ENCODE data around the gene FRMPD4. TPM values are rescaled to one million over a fixed set of nuclear protein-coding genes. Genes with fewer than 3 reads are reported as not detected.
A peak's percentile ranks its signal among the peaks of the same experiment; 100 is the strongest.
"Not testable (repeated sequence)": the region's sequence is repeated elsewhere in the genome, so short reads cannot be mapped to it uniquely, and the experiment has no call there.

The FRMPD4 gene
- 0.27 TPM for polyA plus RNA-seq (2012; ENCODE audit: insufficient read depth, insufficient read length)

- DNase-seq (ENCODE audit: low read depth, low spot score), result no peak
- peak within 1 kb of the TSS; percentile 57 for H3K4me3 ChIP-seq (ENCODE audit: low read length)
Observed at GRCh38 chrX:12138361-12139313, at the start of gene FRMPD4. Gene FRMPD4 (plus strand): TSS chrX:12138473. CDS start chrX:12138972, 499 bp downstream.

DNA sequence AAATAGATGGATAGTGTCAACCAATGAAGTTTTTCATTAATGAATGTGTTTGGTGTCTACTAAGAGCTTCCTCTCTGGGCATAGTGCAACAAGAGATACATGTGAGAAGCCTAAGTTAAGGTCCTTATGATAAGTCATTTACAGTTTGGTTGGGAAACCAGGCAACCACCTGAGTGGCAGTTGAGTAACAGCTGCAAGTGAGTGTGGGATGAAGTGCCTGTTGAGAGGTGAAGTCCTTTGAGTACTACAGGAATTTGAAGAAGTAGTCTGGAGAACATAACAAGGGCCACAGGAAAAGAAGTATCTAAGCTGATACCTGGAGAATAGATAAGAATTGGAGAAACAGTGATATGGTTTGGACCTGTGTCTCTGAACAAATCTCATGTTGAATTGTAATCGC is 48.5 kb upstream of the FRMPD4 start:
- no peak for DNase-seq (ENCODE audit: low read depth, low spot score)
- no peak overlapping the region for H3K4me3 ChIP-seq (ENCODE audit: low read length)

DNA sequence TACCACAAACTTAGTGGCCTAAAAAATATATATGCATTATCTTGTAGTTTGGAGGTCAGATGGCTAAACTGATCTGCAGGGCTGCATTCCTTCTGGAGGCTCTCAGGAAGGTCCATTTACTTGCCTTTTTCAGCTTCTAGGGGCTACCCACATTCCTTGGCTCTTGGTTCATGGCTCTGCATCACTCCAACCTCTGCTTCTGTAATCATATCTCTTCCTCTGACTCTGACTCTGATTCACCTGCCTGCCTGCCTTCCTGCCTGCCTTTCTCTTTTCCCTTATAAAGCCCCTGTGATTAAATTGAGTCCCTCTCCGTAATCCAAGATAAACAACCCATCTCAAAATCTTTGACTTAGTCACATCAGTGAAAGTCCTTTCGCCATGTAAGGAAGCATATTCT is 25.0 kb upstream of the FRMPD4 start:
- no peak for DNase-seq (ENCODE audit: low read depth, low spot score)
- H3K4me3 ChIP-seq (ENCODE audit: low read length), result no peak overlapping the region

DNA sequence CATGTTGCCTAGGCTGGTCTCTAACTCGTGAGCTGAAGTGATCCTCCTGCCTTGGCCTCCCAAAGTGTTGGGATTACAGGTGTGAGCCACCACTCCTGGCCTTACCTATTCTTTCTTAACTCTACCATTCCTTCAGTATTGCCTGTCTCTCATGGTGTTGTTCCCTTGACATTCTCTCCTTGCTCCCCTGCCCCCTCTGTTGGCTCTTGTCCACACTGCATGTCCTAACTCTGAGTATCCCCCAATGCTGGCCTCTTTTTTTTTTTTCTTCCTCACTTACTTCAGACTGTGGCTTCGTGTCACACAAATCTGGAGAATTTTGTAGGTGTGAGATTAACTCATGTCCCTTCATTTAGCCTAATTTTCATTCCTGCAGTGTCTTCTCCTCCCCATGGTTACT is 22.9 kb upstream of the FRMPD4 start:
- no peak for DNase-seq (ENCODE audit: low read depth, low spot score)
- H3K4me3 ChIP-seq (ENCODE audit: low read length), result no peak overlapping the region

DNA sequence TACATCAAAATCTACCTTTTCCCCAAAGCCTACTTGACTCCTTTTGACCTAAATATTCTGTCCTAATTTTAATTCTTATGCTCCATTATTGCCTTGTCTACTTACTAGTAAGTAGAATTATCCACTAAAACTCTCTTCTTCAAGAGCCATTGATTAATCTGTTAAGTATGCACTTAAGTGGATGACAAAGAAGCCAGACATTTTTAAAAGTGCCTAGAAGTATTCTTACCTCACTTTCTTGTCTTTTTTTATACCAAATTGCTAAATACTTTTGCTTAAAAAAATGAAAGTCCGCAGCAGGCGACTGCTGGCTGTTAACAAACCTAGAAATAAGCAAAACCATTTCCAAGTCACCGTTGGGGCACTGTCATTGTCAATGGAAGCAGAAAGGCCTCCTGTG is 20.1 kb upstream of the FRMPD4 start:
- no peak for DNase-seq (ENCODE audit: low read depth, low spot score)
- H3K4me3 ChIP-seq (ENCODE audit: low read length), result no peak overlapping the region

DNA sequence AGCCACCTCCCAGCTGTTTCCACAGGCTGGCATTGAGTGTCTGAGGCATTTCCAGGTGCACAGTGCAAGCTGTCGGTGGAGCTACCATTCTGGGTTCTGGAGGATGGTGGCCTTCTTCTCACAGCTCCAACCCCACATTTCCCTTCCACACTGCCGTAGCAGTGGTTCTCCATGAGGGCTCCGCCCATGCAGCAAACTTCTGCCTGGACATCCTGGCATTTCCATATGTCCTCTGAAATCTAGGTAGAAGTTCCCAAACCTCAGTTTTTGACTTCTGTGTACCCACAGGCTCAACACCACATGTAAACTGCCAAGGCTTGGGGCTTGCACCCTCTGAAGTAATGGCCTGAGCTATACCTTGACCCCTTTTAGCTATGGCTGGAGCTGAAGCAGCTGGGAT is 10.3 kb upstream of the FRMPD4 start:
- H3K4me3 ChIP-seq (ENCODE audit: low read length), result no peak overlapping the region
- no peak for DNase-seq (ENCODE audit: low read depth, low spot score)

DNA sequence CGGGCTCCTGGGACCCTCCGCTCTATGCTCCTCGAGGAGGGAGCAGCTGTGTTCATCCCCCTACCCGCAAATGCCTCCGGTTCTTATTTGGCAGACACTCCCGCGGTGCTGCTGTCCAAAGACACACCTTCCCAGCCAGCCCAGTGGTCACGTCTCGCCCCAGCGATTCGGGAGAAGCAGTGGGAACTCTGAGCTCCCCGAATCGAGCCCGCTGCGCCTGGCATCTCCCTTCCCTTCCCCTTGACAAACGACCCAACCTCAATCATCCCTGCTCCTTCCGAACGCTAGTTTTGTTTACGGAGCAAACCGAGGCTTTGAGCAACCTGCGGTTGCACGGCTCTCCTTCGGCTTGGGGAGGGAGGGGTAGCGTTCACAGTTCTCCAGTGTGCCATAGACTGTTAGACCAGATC is 317 bp upstream of the FRMPD4 start:
- H3K4me3 ChIP-seq (ENCODE audit: low read length), result peak overlapping the region; percentile 57
- DNase-seq (ENCODE audit: low read depth, low spot score), result no peak

- peak overlapping the region; percentile 5; the same call in 1 of the 2 replicates for H3K4me3 ChIP-seq (ENCODE audit: low read length)
- DNase-seq (ENCODE audit: low read depth, low spot score), result no peak
Observed at GRCh38 chrX:12139934-12140611, 1.8 kb downstream of the FRMPD4 start.

GRCh38 chrX:12141511-12141910 is 3.2 kb downstream of the FRMPD4 start:
- DNase-seq (ENCODE audit: low read depth, low spot score), result no peak
- H3K4me3 ChIP-seq (ENCODE audit: low read length), result no peak overlapping the region

DNA sequence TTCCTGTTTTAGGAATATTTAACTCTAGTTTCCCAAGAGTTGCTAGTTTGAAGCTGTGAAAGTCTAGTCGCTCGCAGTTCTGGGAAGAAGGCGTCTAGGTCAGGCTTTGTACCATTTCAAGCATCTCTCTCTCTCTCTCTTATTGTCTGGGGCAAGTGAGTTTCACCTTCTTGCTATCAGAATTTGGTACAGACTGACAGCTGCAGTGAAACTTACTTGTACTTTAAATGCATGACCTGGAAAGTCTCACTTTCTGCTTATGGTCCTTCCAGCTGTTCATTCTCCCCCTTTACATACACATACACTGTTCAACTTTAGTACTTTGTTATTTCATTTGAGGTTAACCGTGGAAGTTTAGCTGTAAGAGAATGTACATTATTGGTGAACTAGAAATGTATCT is 4.4 kb downstream of the FRMPD4 start:
- no peak for DNase-seq (ENCODE audit: low read depth, low spot score)
- H3K4me3 ChIP-seq (ENCODE audit: low read length), result no peak overlapping the region

GRCh38 chrX:12145402-12145801 is 7.1 kb downstream of the FRMPD4 start:
- DNase-seq (ENCODE audit: low read depth, low spot score), result no peak
- H3K4me3 ChIP-seq (ENCODE audit: low read length), result no peak overlapping the region

- no peak for DNase-seq (ENCODE audit: low read depth, low spot score)
- no peak overlapping the region for H3K4me3 ChIP-seq (ENCODE audit: low read length)
Observed at GRCh38 chrX:12149670-12150407, 11.6 kb downstream of the FRMPD4 start.

GRCh38 chrX:12153317-12153716 is 15.0 kb downstream of the FRMPD4 start:
- H3K4me3 ChIP-seq (ENCODE audit: low read length), result no peak overlapping the region
- DNase-seq (ENCODE audit: low read depth, low spot score), result no peak

DNA sequence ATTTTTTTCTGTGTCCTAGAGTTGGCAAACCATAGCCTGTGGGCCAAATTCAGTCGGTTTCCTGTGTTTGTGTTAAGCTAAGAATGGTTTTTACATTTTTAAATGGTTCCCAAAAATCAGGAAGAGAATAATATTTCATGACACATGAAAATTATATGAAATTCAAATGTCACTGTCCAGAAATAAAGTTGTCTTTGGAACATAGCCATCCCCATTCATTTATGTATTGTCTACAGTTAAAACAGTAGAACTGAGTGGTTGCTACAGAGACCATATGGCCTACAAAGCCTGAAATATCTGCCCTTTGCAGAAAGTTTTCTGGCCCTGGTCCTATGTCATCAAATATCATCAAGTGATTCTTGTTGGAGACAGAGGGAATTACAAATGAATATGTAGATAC is 15.5 kb downstream of the FRMPD4 start:
- DNase-seq (ENCODE audit: low read depth, low spot score), result no peak
- no peak overlapping the region for H3K4me3 ChIP-seq (ENCODE audit: low read length)

GRCh38 chrX:12159799-12160198 is 21.5 kb downstream of the FRMPD4 start:
- H3K4me3 ChIP-seq (ENCODE audit: low read length), result no peak overlapping the region
- peak; percentile 46 for DNase-seq (ENCODE audit: low read depth, low spot score)

GRCh38 chrX:12162420-12162819 is 24.1 kb downstream of the FRMPD4 start:
- no peak for DNase-seq (ENCODE audit: low read depth, low spot score)
- no peak overlapping the region for H3K4me3 ChIP-seq (ENCODE audit: low read length)

GRCh38 chrX:12164180-12164579 is 25.9 kb downstream of the FRMPD4 start:
- not testable (repeated sequence) for H3K4me3 ChIP-seq (ENCODE audit: low read length)

DNA sequence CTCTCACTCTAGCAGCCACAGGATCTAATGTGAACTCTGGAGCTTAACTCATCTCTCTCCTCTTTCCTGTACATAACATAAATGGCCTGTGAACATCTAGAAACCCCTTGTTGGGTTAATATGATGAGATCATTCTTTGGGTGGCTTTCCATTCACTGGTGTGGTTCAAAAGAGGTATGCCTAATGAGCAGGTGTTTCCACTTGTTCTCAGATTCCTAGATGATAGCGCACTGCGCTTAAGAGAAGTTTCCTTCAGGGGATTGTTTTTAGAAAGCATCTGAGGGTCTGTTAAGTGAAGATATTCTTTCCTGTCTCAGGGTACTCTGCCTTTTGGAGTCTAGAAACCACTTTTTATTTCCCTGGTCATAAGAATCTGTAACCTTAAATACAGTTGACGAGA is 32.5 kb downstream of the FRMPD4 start:
- peak; percentile 97 for DNase-seq (ENCODE audit: low read depth, low spot score)
- peak overlapping the region; percentile 44 for H3K4me3 ChIP-seq (ENCODE audit: low read length)

More at GRCh38 chrX:12164180-12164579, 25.9 kb downstream of the FRMPD4 start:
- not testable (repeated sequence) for DNase-seq (ENCODE audit: low read depth, low spot score)

GRCh38 chrX:12174358-12174757 is 36.1 kb downstream of the FRMPD4 start:
- DNase-seq (ENCODE audit: low read depth, low spot score), result no peak
- no peak overlapping the region for H3K4me3 ChIP-seq (ENCODE audit: low read length)

DNA sequence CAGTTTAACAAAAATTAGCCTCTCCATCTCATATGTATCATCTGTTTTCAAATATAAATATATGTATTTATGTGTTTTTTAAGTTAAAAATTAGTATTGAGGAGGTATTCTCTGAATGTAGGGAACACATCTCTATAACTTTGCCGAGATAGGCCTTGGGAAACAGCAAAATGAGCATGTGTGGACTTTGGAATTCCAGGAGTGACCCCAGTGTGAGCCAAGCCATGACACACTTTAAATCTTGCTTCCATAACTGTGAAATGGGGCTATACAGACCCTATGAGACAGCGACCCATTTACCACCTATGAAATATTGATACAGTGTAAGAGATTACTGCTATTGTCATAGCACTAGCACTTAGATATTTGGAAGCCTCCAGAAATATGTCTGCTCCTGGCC is 58.8 kb downstream of the FRMPD4 start:
- no peak overlapping the region for H3K4me3 ChIP-seq (ENCODE audit: low read length)
- DNase-seq (ENCODE audit: low read depth, low spot score), result no peak

Measured in Jurkat, Clone E6-1 (cell line).